ENCODE data around the gene SPSB1. TPM values are rescaled to one million over a fixed set of nuclear protein-coding genes. Genes with fewer than 3 reads are reported as not detected.
A peak's percentile ranks its signal among the peaks of the same experiment; 100 is the strongest.

SPSB1 gene
- total RNA-seq, 4 donors from 2014 or later, result 12.3 to 29.6 (median 20.7) TPM

DNA sequence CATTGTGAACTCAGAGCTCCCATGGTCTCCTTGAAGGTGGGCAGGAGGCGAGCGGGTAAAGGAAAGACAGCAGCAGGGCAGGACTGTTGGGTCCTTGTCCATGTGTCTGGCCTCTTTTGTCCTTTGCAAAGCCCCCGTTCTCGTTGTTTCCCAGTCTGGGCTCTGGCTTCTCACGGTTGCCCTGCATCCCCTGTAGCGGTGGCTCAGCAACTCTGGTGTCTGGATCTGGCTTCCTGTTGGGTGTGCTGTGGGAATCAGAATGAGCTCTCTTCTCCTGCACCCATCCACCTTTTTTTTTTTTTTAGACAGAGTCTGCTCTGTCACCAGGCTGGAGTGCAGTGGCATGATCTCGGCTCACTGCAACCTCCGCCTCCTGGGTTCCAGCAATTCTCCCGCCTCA lies 47.0 kb upstream of the SPSB1 start:
- H3K27ac ChIP-seq, result no peak overlapping the region
- H3K4me3 ChIP-seq, result no peak overlapping the region
- H3K9me3 ChIP-seq, result no peaks in the 10 kb centered on the region
- peaks cover 0 to 12% of the 10 kb centered on the region in 2 donors for H3K4me1 ChIP-seq
- H3K27me3 ChIP-seq, result no peaks in the 10 kb centered on the region
- no peak for TF ChIP-seq POLR2A (IDR thresholded peaks at IDR 0.05)
- TF ChIP-seq, protein P1, sequence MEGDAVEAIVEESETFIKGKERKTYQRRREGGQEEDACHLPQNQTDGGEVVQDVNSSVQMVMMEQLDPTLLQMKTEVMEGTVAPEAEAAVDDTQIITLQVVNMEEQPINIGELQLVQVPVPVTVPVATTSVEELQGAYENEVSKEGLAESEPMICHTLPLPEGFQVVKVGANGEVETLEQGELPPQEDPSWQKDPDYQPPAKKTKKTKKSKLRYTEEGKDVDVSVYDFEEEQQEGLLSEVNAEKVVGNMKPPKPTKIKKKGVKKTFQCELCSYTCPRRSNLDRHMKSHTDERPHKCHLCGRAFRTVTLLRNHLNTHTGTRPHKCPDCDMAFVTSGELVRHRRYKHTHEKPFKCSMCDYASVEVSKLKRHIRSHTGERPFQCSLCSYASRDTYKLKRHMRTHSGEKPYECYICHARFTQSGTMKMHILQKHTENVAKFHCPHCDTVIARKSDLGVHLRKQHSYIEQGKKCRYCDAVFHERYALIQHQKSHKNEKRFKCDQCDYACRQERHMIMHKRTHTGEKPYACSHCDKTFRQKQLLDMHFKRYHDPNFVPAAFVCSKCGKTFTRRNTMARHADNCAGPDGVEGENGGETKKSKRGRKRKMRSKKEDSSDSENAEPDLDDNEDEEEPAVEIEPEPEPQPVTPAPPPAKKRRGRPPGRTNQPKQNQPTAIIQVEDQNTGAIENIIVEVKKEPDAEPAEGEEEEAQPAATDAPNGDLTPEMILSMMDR (IDR thresholded peaks at IDR 0.05), result no peak
- DNase-seq, result no peak
- H3K36me3 ChIP-seq, result no peaks in the 10 kb centered on the region
- intact Hi-C loops (cut with DNase I; ENCODE audit: low total_unique reads), result no loop called here

DNA sequence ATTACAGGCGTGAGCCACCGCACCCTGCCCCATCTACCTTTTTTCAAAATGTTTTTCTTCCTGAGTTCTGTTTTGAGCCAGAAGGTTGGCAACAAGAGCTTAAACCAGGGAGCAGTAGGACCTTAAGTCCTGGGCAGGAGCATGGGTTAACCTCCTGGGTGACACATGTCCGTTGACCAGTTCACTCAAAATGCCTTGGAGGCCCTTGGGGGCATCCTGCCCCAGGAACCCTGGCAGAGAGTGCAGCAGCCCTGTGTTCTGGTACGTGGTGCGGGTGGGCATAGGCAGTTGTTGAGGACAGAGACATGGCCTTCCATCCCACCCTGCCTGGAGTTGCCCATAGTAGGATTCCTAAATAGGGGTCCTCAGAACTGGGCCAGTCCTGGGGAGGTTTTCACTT lies 46.5 kb upstream of the SPSB1 start:
- peaks cover 0 to 17% of the 10 kb centered on the region in 2 donors for H3K4me1 ChIP-seq
- H3K36me3 ChIP-seq, result no peaks in the 10 kb centered on the region
- TF ChIP-seq POLR2A (IDR thresholded peaks at IDR 0.05), result no peak
- TF ChIP-seq, protein P1 (IDR thresholded peaks at IDR 0.05), result no peak
- H3K27me3 ChIP-seq, result no peaks in the 10 kb centered on the region
- no peak overlapping the region for H3K4me3 ChIP-seq
- DNase-seq, result no peak
- no peak overlapping the region for H3K27ac ChIP-seq
- no peaks in the 10 kb centered on the region for H3K9me3 ChIP-seq
- intact Hi-C loops (cut with DNase I; ENCODE audit: low total_unique reads), result no loop called here

DNA sequence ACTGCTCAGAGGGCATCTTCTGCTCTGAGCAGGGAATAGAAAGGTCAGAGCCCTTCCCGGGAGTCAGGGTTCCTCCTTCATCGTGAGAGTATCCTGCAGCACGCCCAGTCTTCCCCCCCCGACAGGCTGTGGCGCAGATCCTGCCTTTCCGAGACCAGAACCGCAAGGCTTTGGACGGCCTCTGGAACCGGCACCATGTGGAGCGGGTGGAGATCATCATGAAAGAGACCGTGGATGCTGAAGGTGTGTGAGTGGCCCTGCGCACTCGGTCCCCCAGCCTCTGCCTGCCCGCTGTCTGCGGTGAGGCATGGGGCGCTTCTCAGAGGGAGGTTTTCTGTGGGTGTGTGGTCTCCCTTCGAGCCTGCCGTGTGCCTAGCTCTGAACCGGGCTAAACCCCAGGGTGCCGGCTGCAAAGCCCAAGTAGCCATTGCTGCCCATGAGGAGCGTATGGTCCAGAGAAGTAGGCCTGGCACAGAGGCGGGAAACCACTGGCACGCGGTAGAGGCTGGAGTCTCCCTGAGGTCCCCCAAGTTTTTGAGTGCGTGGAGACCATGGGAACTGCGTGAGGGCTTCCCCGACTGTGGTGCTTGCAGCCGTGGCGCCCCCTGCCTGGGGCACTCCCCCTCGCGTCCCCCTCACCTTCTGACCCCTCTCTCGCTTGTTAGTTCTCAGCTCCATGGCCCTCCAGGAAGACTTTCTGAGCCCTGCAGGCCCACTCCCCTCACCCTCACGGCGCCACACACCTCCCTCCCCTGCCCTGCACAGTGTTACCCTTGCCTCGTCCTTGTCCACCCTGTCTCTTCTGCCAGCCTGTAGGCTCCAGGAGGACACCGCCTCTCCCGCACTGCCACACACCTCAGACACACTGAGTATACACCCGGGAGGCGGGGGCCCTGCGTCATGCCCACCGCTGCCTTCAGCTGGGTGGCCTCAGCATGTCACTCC lies 45.6 kb upstream of the SPSB1 start:
- no peak for TF ChIP-seq POLR2A (IDR thresholded peaks at IDR 0.05)
- TF ChIP-seq, protein P1 (IDR thresholded peaks at IDR 0.05), result no peak
- Histone ChIP-seq H3K9me3 (no peaks in the 10 kb centered on the region), H3K36me3 (no peaks in the 10 kb centered on the region), H3K4me1 (peaks cover 0 to 21% of the 10 kb centered on the region in 2 donors), H3K4me3 (no peak overlapping the region), H3K27me3 (no peaks in the 10 kb centered on the region), H3K27ac (peak overlapping the region in 1 of 2 donors; percentile 72)
- no peak for DNase-seq
- intact Hi-C loops (cut with DNase I; ENCODE audit: low total_unique reads), result no loop called here

DNA sequence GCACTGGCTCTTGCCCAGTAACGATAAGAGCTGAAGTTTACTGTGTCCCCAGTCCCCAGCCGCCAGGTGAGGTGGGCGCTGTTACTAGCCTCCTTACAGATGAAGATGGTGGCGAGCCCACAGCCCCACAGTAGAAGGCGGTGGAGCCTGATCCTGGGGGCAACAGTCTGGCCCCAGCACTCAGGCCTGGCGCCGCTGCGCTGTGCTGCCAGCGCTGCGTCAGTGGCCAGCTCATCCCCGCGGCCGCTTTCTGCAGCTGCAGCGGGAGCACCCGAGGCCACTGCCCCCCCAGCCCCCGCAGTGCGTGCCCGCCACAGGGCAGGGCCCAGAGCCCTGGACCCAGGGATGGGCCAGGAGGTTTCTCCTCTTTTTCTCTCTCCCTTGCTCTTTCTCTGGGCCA lies 44.8 kb upstream of the SPSB1 start:
- Histone ChIP-seq H3K27me3 (no peaks in the 10 kb centered on the region), H3K9me3 (no peaks in the 10 kb centered on the region), H3K27ac (peak overlapping the region; percentile 72 to 73), H3K4me1 (peaks cover 0 to 21% of the 10 kb centered on the region in 2 donors), H3K4me3 (no peak overlapping the region), H3K36me3 (no peaks in the 10 kb centered on the region)
- TF ChIP-seq, protein P1 (IDR thresholded peaks at IDR 0.05), result no peak
- DNase-seq, result no peak
- intact Hi-C loops (cut with DNase I; ENCODE audit: low total_unique reads), result no loop called here

All from uterus (tissue), 4 donors.